Parathyroid adenoma (tissue), 2 donors: Measurements from ENCODE around the gene SPP1.
A peak's percentile ranks its signal among the peaks of the same experiment; 100 is the strongest.

Source experiments
- H2AFZ ChIP-seq: fragments of 300-600 bp; sonication (generic); one replicate; pipeline ENCODE4 v1.7.0; 2017; ENCODE audit warnings: antibody characterized with exemption, mild to moderate bottlenecking
- H3K27ac ChIP-seq: fragments of 300-600 bp; sonication (generic); one replicate; pipeline ENCODE4 v1.7.0; 2017
- H3K27me3 ChIP-seq: fragments of 300-600 bp; sonication (generic); one replicate; pipeline ENCODE4 v1.7.0; 2017; ENCODE audit warnings: low read length; ENCODE audit not compliant: control insufficient read depth, insufficient read depth
- H3K36me3 ChIP-seq: fragments of 300-600 bp; sonication (generic); one replicate; pipeline ENCODE4 v1.7.0; 2017; ENCODE audit warnings: low read length; ENCODE audit not compliant: control insufficient read depth, insufficient read depth
- H3K4me1 ChIP-seq: fragments of 300-600 bp; sonication (generic); one replicate; pipeline ENCODE4 v1.7.0; 2017; ENCODE audit warnings: control low read depth
- H3K4me2 ChIP-seq: fragments of 300-600 bp; sonication (generic); one replicate; pipeline ENCODE4 v1.7.0; 2017; ENCODE audit warnings: low read length
- H3K4me3 ChIP-seq: fragments of 300-600 bp; sonication (generic); one replicate; pipeline ENCODE4 v1.7.0; 2017; ENCODE audit warnings: low read depth, low read length
- H3K79me2 ChIP-seq: fragments of 300-600 bp; sonication (generic); one replicate; pipeline ENCODE4 v1.7.0; 2017; ENCODE audit warnings: control low read depth
- H3K9ac ChIP-seq: fragments of 300-600 bp; sonication (generic); one replicate; pipeline ENCODE4 v1.7.0; 2017; ENCODE audit warnings: mild to moderate bottlenecking
- H3K9me3 ChIP-seq: fragments of 300-600 bp; sonication (generic); one replicate; pipeline ENCODE4 v1.7.0; 2017; ENCODE audit warnings: low read length; ENCODE audit not compliant: control insufficient read depth
- CTCF ChIP-seq: fragments of 300-600 bp; sonication (generic); IDR thresholded peaks from one replicate; pipeline ENCODE4 v1.7.0; 2017; ENCODE audit warnings: antibody characterized with exemption, mild to moderate bottlenecking
- donor health status: primary hyperparathyroidism.

The SPP1 gene

GRCh38 chr4:87983996-87984395 lies 8.5 kb downstream of the SPP1 start:
- H3K4me1 ChIP-seq = no peaks in the 10 kb centered on the region
- H3K9ac ChIP-seq = no peak overlapping the region
- TF ChIP-seq CTCF = no peak
- no peaks in the 10 kb centered on the region for H3K36me3 ChIP-seq
- H3K4me3 ChIP-seq = no peak overlapping the region
- no peak overlapping the region for H3K27ac ChIP-seq
- H3K27me3 ChIP-seq = no peaks in the 10 kb centered on the region
- H3K9me3 ChIP-seq = no peaks in the 10 kb centered on the region
- no peak overlapping the region for H3K4me2 ChIP-seq
- H2AFZ ChIP-seq = no peak overlapping the region
- no peaks in the 10 kb centered on the region for H3K79me2 ChIP-seq

- Histone ChIP-seq H3K9ac (no peak overlapping the region), H3K4me1 (no peaks in the 10 kb centered on the region), H3K9me3 (no peaks in the 10 kb centered on the region), H3K4me2 (no peak overlapping the region), H3K36me3 (no peaks in the 10 kb centered on the region), H3K27ac (no peak overlapping the region), H3K4me3 (no peak overlapping the region), H3K27me3 (no peaks in the 10 kb centered on the region), H3K79me2 (no peaks in the 10 kb centered on the region), H2AFZ (no peak overlapping the region)
- TF ChIP-seq CTCF = peak; percentile 37
Measured at GRCh38 chr4:87985097-87985886, 9.8 kb downstream of the SPP1 start.

GRCh38 chr4:87985887-87986200 lies 10.3 kb downstream of the SPP1 start:
- no peak for TF ChIP-seq CTCF
- no peak overlapping the region for H3K27ac ChIP-seq

GRCh38 chr4:87986508-87986907 lies 11.0 kb downstream of the SPP1 start:
- H3K4me3 ChIP-seq = no peak overlapping the region
- TF ChIP-seq CTCF = no peak
- H2AFZ ChIP-seq = no peak overlapping the region
- H3K79me2 ChIP-seq = no peaks in the 10 kb centered on the region
- H3K4me1 ChIP-seq = no peaks in the 10 kb centered on the region
- H3K9ac ChIP-seq = no peak overlapping the region
- H3K4me2 ChIP-seq = no peak overlapping the region
- H3K9me3 ChIP-seq = no peaks in the 10 kb centered on the region
- H3K36me3 ChIP-seq = no peaks in the 10 kb centered on the region
- no peak overlapping the region for H3K27ac ChIP-seq
- H3K27me3 ChIP-seq = no peaks in the 10 kb centered on the region

More at GRCh38 chr4:87985887-87986200, 10.3 kb downstream of the SPP1 start:
- no peak overlapping the region for H3K4me3 ChIP-seq
- H3K4me1 ChIP-seq = no peaks in the 10 kb centered on the region
- H3K9ac ChIP-seq = no peak overlapping the region
- H3K36me3 ChIP-seq = no peaks in the 10 kb centered on the region
- H3K27me3 ChIP-seq = no peaks in the 10 kb centered on the region
- no peak overlapping the region for H2AFZ ChIP-seq
- no peak overlapping the region for H3K4me2 ChIP-seq
- no peaks in the 10 kb centered on the region for H3K79me2 ChIP-seq
- no peaks in the 10 kb centered on the region for H3K9me3 ChIP-seq

- Histone ChIP-seq H2AFZ (no peak overlapping the region), H3K36me3 (no peaks in the 10 kb centered on the region), H3K79me2 (no peaks in the 10 kb centered on the region), H3K27me3 (no peaks in the 10 kb centered on the region), H3K4me3 (no peak overlapping the region), H3K9ac (no peak overlapping the region), H3K4me1 (no peaks in the 10 kb centered on the region), H3K9me3 (no peaks in the 10 kb centered on the region), H3K4me2 (no peak overlapping the region), H3K27ac (no peak overlapping the region)
- no peak for TF ChIP-seq CTCF
Measured at GRCh38 chr4:87989765-87990164, 14.3 kb downstream of the SPP1 start.
